RWPE2 (cell line): ENCODE results near the gene GSTT2B.
"Not testable (repeated sequence)": the region's sequence is repeated elsewhere in the genome, so short reads cannot be mapped to it uniquely, and the experiment has no call there.

Source experiments
- ATAC-seq: fragments of 200-7000 bp; cut with Tn5 transposase; 3 replicates; pipeline ENCODE4 v1.9.1; 2021; ENCODE audit warnings: low read depth
- DNase-seq: peaks from one replicate; pipeline ENCODE4 v3.0.0-alpha.2; 2020; ENCODE audit warnings: low spot score
- H3K27ac ChIP-seq: fragments of 450-650 bp; 2 replicates; pipeline ENCODE4 v1.5.1; 2017; ENCODE audit warnings: mild to moderate bottlenecking; ENCODE audit not compliant: poor library complexity, severe bottlenecking
- H3K27me3 ChIP-seq: fragments of 250-450 bp; sonication (Bioruptor Pico); 2 replicates; pipeline ENCODE4 v1.5.1; 2021; ENCODE audit warnings: mild to moderate bottlenecking, moderate library complexity; ENCODE audit not compliant: insufficient read depth, poor library complexity, severe bottlenecking
- H3K36me3 ChIP-seq: fragments of 250-450 bp; sonication (Bioruptor Pico); 2 replicates; pipeline ENCODE4 v1.5.1; 2020; ENCODE audit warnings: low read depth, mild to moderate bottlenecking, moderate library complexity
- H3K4me1 ChIP-seq: fragments of 250-450 bp; sonication (Bioruptor Pico); 2 replicates; pipeline ENCODE4 v1.5.1; 2021; ENCODE audit warnings: mild to moderate bottlenecking, moderate library complexity; ENCODE audit not compliant: insufficient read depth, poor library complexity, severe bottlenecking
- H3K4me3 ChIP-seq: fragments of 250-450 bp; sonication (Bioruptor Pico); 2 replicates; pipeline ENCODE4 v1.5.1; 2021; ENCODE audit warnings: mild to moderate bottlenecking, moderate library complexity; ENCODE audit not compliant: severe bottlenecking
- H3K9me3 ChIP-seq: fragments of 250-450 bp; sonication (Bioruptor Pico); 2 replicates; pipeline ENCODE4 v1.5.1; 2021; ENCODE audit warnings: mild to moderate bottlenecking, moderate library complexity; ENCODE audit not compliant: severe bottlenecking
- TF ChIP-seq, protein P1 (sequence below): fragments of 450-650 bp; IDR thresholded peaks from one replicate; pipeline ENCODE4 v1.5.1; 2017; ENCODE audit warnings: mild to moderate bottlenecking, moderate library complexity; ENCODE audit not compliant: poor library complexity, severe bottlenecking

Gene GSTT2B

GRCh38 chr22:23961084-23961771 is at the start of gene GSTT2B:
GSTT2B (minus strand) TSS chr22:23961195; CDS start chr22:23961131, 64 bp downstream.
- H3K27ac ChIP-seq, H3K9me3 ChIP-seq, H3K4me1 ChIP-seq, H3K36me3 ChIP-seq, H3K4me3 ChIP-seq, H3K27me3 ChIP-seq, DNase-seq: not testable (repeated sequence)
- peak; percentile 92 for ATAC-seq

GRCh38 chr22:24010018-24010391 is 49.0 kb upstream of the GSTT2B start:
- Histone ChIP-seq H3K4me1 (no peaks in the 10 kb centered on the region), H3K9me3 (no peaks in the 10 kb centered on the region), H3K27me3 (no peaks in the 10 kb centered on the region), H3K27ac (no peak overlapping the region), H3K36me3 (peaks cover 7% of the 10 kb centered on the region), H3K4me3 (no peak overlapping the region)
- TF ChIP-seq, protein P1, sequence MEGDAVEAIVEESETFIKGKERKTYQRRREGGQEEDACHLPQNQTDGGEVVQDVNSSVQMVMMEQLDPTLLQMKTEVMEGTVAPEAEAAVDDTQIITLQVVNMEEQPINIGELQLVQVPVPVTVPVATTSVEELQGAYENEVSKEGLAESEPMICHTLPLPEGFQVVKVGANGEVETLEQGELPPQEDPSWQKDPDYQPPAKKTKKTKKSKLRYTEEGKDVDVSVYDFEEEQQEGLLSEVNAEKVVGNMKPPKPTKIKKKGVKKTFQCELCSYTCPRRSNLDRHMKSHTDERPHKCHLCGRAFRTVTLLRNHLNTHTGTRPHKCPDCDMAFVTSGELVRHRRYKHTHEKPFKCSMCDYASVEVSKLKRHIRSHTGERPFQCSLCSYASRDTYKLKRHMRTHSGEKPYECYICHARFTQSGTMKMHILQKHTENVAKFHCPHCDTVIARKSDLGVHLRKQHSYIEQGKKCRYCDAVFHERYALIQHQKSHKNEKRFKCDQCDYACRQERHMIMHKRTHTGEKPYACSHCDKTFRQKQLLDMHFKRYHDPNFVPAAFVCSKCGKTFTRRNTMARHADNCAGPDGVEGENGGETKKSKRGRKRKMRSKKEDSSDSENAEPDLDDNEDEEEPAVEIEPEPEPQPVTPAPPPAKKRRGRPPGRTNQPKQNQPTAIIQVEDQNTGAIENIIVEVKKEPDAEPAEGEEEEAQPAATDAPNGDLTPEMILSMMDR, result no peak
- ATAC-seq (no peak), DNase-seq (no peak)

- TF ChIP-seq, protein P1, result no peak
These were observed 48.4 kb upstream of the GSTT2B start for GRCh38 chr22:24009227-24010017.

DNA sequence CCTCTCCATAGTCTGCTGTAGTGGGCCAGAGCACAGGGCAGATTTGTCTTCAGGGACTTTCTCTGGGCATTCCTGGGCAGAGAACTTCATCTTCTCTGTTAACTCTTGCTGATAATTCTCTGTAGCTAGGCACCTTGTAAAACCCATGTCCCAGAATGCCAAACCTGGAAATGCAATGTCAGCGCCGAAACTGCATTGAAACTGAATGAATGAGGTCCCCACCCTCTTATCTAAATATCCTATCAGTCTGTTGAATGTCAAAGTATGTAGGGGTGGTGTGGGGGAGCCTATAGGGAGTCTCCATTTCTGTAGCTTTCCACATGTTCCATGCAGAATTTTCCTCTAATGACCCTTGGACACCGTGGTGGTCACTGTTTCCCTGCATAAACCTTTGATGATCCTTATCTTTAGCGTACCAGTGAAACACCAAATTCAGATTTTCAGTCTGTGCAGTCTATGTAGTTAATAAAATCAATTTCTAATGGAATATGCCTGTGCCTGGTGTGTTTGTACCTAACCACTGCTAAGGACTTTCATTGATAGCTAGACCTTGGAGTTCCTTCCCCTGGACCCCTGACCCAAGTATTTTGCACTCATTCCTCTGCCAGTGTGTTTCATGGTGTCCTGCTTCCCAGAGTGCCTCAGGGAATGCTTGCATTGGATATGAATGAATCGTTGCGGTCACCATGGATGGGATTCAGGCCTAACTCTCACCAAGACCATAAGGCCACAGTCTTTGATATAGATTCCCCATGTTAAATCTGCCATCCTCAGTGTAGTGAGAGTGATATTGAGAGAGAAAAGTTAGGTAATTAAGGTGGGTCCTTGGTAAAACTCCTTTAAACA is 47.6 kb upstream of the GSTT2B start:
- Histone ChIP-seq H3K36me3 (peaks cover 3% of the 10 kb centered on the region), H3K9me3 (no peaks in the 10 kb centered on the region), H3K4me1 (no peaks in the 10 kb centered on the region), H3K27ac (no peak overlapping the region), H3K4me3 (no peak overlapping the region), H3K27me3 (no peaks in the 10 kb centered on the region)
- TF ChIP-seq, protein P1, result no peak
- DNase-seq (no peak), ATAC-seq (no peak)

More at GRCh38 chr22:24009227-24010017, 48.4 kb upstream of the GSTT2B start:
- Histone ChIP-seq H3K4me3 (no peak overlapping the region), H3K9me3 (no peaks in the 10 kb centered on the region), H3K27me3 (no peaks in the 10 kb centered on the region), H3K27ac (no peak overlapping the region), H3K4me1 (no peaks in the 10 kb centered on the region), H3K36me3 (peaks cover 7% of the 10 kb centered on the region)
- DNase-seq (no peak), ATAC-seq (no peak)

GRCh38 chr22:24008022-24008283 is 47.0 kb upstream of the GSTT2B start:
- Histone ChIP-seq H3K4me1 (no peaks in the 10 kb centered on the region), H3K9me3 (no peaks in the 10 kb centered on the region), H3K27me3 (no peaks in the 10 kb centered on the region), H3K36me3 (no peaks in the 10 kb centered on the region), H3K4me3 (no peak overlapping the region), H3K27ac (no peak overlapping the region)
- DNase-seq (no peak), ATAC-seq (no peak)
- TF ChIP-seq, protein P1, result no peak
